Glomerular visceral epithelial cell (primary cell): ENCODE results near the gene CEBPB.
"Not testable (repeated sequence)": the region's sequence is repeated elsewhere in the genome, so short reads cannot be mapped to it uniquely, and the experiment has no call there.

Experiments
- DNase-seq: peaks from one replicate; pipeline ENCODE4 v3.0.0-alpha.2; 2016; ENCODE audit errors: extremely low spot score

Gene CEBPB

GRCh38 chr20:50190251-50191064 lies at the start of gene CEBPB:
Gene CEBPB, plus strand, starts transcription at chr20:50190830. Its CDS starts 204 bp downstream, at chr20:50191034.
- DNase-seq, result peak; percentile 91

- no peak for DNase-seq
Observed at GRCh38 chr20:50141018-50141675, 49.5 kb upstream of the CEBPB start.

DNA sequence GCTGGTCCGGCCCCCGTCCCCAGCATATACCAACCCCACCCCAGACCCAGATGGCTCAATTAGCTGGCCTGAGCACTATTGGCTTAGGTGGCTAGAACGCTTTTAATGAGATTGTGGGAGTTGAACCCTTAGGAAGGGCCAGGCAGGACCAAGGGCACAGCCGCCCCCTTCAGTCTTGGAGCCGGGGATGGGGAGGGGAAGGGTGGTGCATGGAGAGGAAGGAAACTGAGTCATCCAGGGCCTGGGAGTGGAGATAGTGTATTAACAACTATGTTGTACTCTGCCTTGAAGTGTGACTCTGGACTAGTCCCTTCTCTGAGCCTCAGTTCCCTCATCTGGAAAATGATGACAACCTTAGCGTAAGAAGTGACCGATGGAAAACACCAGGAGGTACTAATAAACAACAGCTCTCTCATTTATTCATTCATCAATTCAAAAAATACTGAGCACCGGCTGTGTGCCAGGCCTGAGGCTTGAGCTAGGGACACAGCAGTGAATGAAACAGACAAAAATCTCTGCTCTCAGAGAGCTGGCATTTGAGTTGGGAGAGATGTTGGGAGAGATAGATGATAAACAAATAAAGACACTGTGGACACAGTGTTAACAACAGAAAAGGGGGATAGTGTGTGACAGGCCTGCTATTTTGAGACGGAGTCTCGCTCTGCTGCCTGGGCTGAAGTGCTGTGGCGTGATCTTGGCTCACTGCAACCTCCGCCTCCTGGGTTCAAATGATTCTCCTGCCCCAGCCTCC lies 48.6 kb upstream of the CEBPB start:
- DNase-seq, result no peak

DNA sequence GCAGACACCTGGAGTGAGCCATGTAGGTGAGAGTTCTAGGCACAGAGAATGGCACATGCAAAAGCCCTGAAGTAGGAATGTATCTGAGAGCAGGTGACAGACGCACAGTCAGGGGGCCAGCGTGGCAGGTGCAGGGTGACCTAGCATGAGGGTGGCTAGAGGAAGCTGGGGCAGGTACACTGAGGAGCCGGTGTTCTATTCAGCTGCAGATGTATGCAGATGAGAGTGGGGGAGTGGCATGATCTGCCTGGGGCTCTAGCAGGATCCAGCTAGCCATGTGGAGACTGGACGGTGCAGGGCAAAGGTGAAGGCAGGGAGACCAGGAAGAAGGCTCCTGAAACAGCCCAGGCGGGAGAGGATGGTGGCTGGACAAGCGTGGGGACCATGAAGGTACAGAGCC lies 47.8 kb upstream of the CEBPB start:
- no peak for DNase-seq

GRCh38 chr20:50144362-50144761 lies 46.3 kb upstream of the CEBPB start:
- peak; percentile 88 for DNase-seq

GRCh38 chr20:50145566-50145965 lies 45.1 kb upstream of the CEBPB start:
- no peak for DNase-seq

GRCh38 chr20:50146214-50146613 lies 44.4 kb upstream of the CEBPB start:
- no peak for DNase-seq

DNA sequence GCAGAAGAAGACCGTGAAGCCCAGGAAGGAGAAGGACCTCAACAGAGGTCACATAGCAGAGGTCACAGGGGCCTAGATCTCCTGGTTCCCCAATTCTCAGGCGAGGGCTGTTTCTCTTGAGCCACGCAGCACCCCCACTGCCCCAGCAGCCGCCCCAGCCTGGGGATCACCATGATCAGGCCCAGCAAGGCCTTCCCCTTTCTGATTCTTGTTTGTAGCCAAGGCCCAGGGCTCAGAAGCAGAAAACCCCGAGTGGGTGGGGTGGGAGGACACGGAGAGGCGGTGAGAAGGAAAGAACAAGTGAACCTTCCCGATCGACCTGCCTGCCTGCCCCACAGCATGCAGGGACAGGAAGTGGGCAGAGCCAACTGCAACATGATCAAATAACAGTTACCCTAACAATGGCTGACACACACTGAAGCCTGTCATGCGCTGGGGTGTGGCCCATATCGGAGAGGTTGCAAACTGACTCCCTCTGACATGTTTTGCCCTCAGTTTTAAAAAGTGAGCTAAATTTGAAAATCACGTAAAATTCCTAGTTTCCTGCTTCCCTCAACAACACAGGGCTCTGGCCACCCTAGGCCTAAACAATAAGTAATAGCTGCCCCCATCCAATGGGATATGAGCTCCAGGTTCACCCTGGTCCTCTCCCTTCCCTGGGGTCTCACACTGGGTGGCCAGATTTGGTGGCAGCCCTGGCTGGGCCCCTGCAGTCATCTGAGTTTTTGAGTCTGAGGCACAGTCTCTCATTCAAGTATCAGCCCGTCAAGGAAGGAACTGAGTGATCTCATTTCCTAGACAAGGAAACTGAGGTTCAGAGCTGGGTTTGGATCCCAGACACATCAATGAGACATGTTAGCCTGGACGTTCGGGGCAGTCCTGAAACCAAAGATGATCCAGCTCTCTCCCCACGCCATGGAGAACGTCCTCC lies 43.6 kb upstream of the CEBPB start:
- peak; percentile 34 for DNase-seq

GRCh38 chr20:50149481-50150254 lies 41.0 kb upstream of the CEBPB start:
- no peak for DNase-seq

- DNase-seq, result no peak
Observed at GRCh38 chr20:50151034-50151743, 39.4 kb upstream of the CEBPB start.

GRCh38 chr20:50152394-50153152 lies 38.1 kb upstream of the CEBPB start:
- peak; percentile 54 for DNase-seq

DNA sequence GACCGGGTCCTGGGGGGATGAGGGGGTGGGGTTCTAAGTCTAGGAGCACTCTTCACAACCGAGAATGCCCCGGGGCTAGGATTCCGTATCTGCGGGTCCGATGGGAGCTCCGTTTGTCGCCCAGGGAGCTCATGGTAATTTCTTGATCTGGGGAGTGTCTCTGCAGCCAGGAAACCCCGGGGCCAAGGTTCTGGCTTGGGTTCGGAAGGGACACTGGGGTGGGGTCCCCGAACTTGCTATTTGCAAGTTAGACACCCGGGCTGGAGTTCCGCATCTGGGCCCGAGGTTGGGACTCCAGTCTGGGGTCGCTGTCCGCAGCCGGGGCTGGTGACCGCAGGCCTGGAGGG lies 37.5 kb upstream of the CEBPB start:
- no peak for DNase-seq

- DNase-seq, result peak; percentile 94
Observed at GRCh38 chr20:50153500-50154377, 36.9 kb upstream of the CEBPB start, which contains the start of gene PEDS1. Gene PEDS1, minus strand, starts transcription at chr20:50153723. Its CDS starts 86 bp downstream, at chr20:50153637.

DNA sequence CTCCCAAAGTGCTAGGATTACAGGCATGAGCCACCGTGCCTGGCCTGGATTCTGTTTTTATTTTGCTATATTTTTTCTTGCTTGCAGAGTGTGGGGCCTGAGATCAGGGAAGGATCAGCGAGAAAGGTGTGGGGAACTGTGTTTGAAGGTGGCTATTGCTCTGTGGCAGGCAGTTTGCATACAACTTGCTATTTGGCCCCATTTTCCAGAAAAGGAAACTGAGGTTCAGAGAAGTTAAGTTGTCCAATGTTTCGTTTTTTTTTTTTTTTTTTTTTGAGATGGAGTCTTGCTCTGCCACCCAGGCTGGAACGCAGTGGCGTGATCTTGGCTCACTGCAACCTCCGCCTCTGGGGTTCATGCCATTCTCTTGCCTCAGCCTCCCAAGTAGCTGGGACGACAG lies 29.1 kb upstream of the CEBPB start:
- DNase-seq, result not testable (repeated sequence)

- no peak for DNase-seq
Observed at GRCh38 chr20:50163570-50164317, 26.9 kb upstream of the CEBPB start.

DNA sequence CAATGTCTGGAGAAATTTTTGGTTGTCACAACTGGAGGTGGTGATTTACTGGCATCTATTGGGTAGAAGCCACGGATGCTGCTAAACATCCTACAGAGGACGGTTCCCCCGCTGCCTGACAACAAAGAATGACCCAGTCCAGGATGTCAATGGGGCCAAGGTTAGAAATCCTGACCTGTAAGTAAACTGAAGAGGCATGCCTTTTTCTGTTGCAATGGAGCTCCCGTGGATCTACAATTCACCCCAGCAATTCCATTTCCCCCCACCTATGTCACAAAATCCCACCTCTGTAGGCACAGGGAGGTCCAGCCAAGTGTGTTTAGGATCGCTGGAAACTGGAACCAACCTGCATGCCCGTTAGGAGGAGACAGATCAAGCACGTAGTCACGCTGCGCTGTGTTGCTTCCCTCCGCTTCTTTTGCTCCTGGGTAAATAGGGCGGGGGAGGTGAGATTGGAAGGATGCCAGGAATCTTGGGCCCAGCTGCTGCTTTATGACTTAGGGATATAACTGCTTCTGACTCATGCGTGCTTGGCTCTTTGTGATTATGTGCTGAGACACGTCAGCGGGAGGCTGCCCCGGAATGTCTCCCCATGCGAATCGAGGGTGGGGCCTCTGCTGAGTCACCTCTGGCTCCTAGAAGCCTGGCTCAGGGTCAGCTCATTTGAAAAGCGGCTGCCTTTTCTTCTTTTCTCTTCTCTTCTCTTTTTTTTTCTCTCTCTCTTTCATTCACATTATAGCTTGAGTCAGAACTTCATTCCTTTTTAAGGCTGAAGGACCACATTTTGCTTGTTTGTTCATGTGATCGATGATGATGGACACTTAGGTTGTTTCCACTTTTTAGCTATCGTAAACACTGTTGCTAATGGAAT lies 24.7 kb upstream of the CEBPB start:
- DNase-seq, result peak; percentile 100
